ENCODE results near the gene TSKS. TPM values are rescaled to one million over a fixed set of nuclear protein-coding genes. Genes with fewer than 3 reads are reported as not detected.
A peak's percentile ranks its signal among the peaks of the same experiment; 100 is the strongest.

The TSKS gene
- total RNA-seq, 4 donors from 2014 or later = 0.22 to 0.81 TPM; not detected in 2

DNA sequence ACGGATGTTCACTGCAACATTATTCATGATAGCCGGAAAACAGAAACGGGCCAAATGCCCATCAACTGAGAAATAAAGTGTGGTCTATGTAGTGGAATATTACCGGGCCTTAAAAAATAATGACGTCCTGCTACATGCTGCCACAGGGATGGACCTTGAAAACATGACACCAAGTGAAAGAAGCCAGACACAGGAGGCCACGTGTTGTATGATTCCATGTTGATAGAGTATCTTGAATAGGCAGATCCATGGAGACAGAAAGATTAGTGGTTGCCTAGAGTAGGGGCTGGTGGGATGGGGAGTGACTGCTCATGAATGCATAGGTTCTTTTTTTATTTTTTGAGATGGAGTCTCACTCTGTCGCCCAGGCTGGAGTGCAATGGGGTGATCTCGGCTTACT, 7.4 kb upstream of the TSKS start:
- no peak for DNase-seq
- intact Hi-C loops (cut with DNase I) = no loop called here
- TF ChIP-seq, protein P1, sequence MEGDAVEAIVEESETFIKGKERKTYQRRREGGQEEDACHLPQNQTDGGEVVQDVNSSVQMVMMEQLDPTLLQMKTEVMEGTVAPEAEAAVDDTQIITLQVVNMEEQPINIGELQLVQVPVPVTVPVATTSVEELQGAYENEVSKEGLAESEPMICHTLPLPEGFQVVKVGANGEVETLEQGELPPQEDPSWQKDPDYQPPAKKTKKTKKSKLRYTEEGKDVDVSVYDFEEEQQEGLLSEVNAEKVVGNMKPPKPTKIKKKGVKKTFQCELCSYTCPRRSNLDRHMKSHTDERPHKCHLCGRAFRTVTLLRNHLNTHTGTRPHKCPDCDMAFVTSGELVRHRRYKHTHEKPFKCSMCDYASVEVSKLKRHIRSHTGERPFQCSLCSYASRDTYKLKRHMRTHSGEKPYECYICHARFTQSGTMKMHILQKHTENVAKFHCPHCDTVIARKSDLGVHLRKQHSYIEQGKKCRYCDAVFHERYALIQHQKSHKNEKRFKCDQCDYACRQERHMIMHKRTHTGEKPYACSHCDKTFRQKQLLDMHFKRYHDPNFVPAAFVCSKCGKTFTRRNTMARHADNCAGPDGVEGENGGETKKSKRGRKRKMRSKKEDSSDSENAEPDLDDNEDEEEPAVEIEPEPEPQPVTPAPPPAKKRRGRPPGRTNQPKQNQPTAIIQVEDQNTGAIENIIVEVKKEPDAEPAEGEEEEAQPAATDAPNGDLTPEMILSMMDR (IDR thresholded peaks at IDR 0.05) = no peak
- TF ChIP-seq POLR2A (IDR thresholded peaks at IDR 0.05) = no peak
- H3K36me3 ChIP-seq = no peaks in the 10 kb centered on the region
- no peak overlapping the region for H3K27ac ChIP-seq
- peaks cover 13 to 21% of the 10 kb centered on the region in 2 donors for H3K4me1 ChIP-seq
- no peak overlapping the region for H3K4me3 ChIP-seq (replicated peaks in 1 of 3)
- 90 to 93% methylated on average over 8 of the region's 8 CpGs for WGBS, 2 donors
- H3K9me3 ChIP-seq = no peaks in the 10 kb centered on the region
- H3K27me3 ChIP-seq = no peaks in the 10 kb centered on the region

DNA sequence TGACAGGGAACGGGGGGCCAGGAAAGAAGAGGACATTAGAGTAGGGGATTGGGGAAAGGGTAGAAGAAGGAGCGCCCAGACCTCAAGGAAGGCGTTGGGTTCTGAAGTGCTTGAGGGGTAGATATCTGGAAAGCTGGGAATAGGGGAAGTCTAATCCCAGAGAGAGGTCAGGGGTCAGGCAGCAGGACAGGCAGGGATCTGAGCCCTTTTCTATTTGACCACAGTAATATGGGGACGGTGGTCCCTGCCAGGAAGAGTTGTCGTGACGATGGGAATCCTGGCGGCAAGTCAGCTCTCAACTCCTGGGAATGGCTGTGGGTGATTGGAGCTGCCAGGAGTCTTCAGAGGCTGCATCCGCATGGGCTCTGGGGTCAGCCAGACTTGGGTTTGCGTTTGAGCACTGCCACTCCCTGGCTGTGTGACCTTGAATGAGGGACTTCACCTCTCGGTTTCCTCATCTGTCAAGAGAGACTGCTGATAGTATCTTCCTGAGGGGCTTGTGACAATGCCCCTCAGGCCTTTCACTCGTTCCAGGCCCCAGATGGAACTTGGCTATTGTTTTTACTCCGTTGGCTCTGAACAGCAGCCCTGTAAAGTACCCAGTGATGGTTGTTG, 5.0 kb upstream of the TSKS start:
- Histone ChIP-seq H3K36me3 (no peaks in the 10 kb centered on the region), H3K4me3 (replicated peaks in 1 of 3) (peak overlapping the region in 1 of 3 donors; percentile 88), H3K4me1 (peaks cover 14 to 21% of the 10 kb centered on the region in 2 donors), H3K9me3 (no peaks in the 10 kb centered on the region), H3K27ac (peak overlapping the region in 1 of 3 donors; percentile 56), H3K27me3 (no peaks in the 10 kb centered on the region)
- intact Hi-C loops (cut with DNase I) = loop anchor here (10.0 kb wide), 1 partner anchor 107 kb away; the partner anchor contains the start of genes AKT1S1 and TBC1D17
- WGBS, 2 donors = 56 to 62% methylated on average over 12 of the region's 12 CpGs
- TF ChIP-seq, protein P1 (IDR thresholded peaks at IDR 0.05) = no peak
- no peak for TF ChIP-seq POLR2A (IDR thresholded peaks at IDR 0.05)
- DNase-seq = no peak

DNA sequence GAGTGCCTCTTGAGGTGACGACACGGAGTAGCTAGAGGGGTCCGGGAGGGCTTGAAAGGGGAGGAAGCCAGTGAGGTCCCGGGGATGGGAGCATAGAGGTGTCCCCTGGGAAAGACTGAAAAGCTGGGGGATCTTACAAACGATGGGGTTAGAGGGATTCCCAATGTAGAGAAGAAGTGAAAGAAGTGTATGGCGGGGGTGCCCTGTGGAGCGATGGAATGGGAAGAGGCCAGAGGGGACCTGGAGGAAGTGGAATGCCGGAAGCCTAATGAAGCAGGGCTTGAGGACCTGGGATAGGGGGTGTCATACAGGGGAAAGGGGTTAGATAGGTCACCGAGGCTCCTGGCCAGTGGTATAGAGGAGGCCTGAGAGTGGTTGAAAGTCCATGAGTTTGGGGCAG, 4.3 kb upstream of the TSKS start:
- intact Hi-C loops (cut with DNase I) = loop anchor here (10.0 kb wide), 1 partner anchor 107 kb away; the partner anchor contains the start of genes AKT1S1 and TBC1D17
- H3K27ac ChIP-seq = peak overlapping the region in 2 of 3 donors; percentile 56 to 76
- peaks cover 14 to 21% of the 10 kb centered on the region in 2 donors for H3K4me1 ChIP-seq
- no peaks in the 10 kb centered on the region for H3K36me3 ChIP-seq
- peak in 1 of 2 donors; percentile 17 for DNase-seq
- no peaks in the 10 kb centered on the region for H3K27me3 ChIP-seq
- H3K4me3 ChIP-seq (replicated peaks in 1 of 3) = peak overlapping the region; percentile 83 to 99 (median 88)
- TF ChIP-seq, protein P1 (IDR thresholded peaks at IDR 0.05) = no peak
- TF ChIP-seq POLR2A (IDR thresholded peaks at IDR 0.05) = no peak
- WGBS, 2 donors = 0 to 2% methylated on average over 9 of the region's 9 CpGs
- H3K9me3 ChIP-seq = no peaks in the 10 kb centered on the region

DNA sequence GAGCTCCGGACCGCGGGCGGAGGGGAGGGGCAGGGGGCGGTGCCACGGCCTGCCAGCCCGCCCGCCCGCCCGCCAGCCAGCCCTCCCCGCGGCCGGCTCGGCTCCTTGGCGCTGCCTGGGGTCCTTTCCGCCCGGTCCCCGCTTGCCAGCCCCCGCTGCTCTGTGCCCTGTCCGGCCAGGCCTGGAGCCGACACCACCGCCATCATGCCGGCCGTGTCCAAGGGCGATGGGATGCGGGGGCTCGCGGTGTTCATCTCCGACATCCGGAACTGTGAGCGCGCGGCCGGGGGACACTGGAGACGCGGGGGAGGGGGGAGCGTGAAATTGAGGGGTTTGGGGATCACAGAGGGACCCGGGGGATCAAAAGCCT, 3.8 kb upstream of the TSKS start, which contains the start of gene AP2A1:
Gene AP2A1 (plus strand): TSS at position 72 of the 370 bp plus-strand sequence. CDS start 133 bp downstream, at position 205.
- no peak for DNase-seq
- no peaks in the 10 kb centered on the region for H3K27me3 ChIP-seq
- H3K4me1 ChIP-seq = peaks cover 14 to 21% of the 10 kb centered on the region in 2 donors
- 0 to 2% methylated on average over 3 to 28 of the region's 38 CpGs for WGBS, 2 donors
- H3K9me3 ChIP-seq = no peaks in the 10 kb centered on the region
- H3K4me3 ChIP-seq (replicated peaks in 1 of 3) = peak within 1 kb of the TSS; percentile 83 to 99 (median 88)
- peak within 1 kb of the TSS; percentile 87 to 92 (median 91) for H3K27ac ChIP-seq
- no peaks in the 10 kb centered on the region for H3K36me3 ChIP-seq
- intact Hi-C loops (cut with DNase I) = loop anchor here (10.0 kb wide), 1 partner anchor 108 kb away; the partner anchor contains the start of genes AKT1S1 and TBC1D17
- peak in 1 of 2 donors; percentile 27 for TF ChIP-seq POLR2A (IDR thresholded peaks at IDR 0.05)
- TF ChIP-seq, protein P1 (IDR thresholded peaks at IDR 0.05) = no peak

Data from thyroid gland (tissue), 4 donors.